ENCODE results near the gene FN3K.

Gene FN3K

DNA sequence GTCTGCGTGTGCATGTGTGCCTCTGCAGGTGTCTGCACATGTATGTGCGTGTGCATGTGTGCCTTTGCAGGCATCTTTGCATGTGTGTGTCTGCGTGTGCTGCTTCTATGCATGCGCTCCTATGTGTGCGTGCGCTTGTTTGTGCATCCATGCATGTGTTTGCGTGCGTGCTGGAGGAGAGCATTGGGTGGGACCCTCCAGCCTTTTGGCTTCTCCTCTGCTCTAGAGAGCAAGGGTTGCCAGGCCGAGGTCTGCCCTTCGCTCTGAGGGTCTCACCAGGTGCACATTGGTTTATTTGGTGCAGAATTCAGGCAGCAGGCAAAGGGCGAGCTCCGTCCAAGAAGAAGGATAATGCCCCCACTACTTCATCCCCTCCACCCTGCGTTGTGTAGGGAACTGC, 35.9 kb upstream of the FN3K start:
- TF ChIP-seq, protein P1, sequence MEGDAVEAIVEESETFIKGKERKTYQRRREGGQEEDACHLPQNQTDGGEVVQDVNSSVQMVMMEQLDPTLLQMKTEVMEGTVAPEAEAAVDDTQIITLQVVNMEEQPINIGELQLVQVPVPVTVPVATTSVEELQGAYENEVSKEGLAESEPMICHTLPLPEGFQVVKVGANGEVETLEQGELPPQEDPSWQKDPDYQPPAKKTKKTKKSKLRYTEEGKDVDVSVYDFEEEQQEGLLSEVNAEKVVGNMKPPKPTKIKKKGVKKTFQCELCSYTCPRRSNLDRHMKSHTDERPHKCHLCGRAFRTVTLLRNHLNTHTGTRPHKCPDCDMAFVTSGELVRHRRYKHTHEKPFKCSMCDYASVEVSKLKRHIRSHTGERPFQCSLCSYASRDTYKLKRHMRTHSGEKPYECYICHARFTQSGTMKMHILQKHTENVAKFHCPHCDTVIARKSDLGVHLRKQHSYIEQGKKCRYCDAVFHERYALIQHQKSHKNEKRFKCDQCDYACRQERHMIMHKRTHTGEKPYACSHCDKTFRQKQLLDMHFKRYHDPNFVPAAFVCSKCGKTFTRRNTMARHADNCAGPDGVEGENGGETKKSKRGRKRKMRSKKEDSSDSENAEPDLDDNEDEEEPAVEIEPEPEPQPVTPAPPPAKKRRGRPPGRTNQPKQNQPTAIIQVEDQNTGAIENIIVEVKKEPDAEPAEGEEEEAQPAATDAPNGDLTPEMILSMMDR (IDR thresholded peaks at IDR 0.05), result no peak
- Mint-ChIP-seq H3K27me3 (ENCODE audit: low read depth, poor library complexity) (peaks cover 58% of the 10 kb centered on the region), H3K9me3 (peaks cover 23% of the 10 kb centered on the region), H3K4me3 (peak overlapping the region; percentile 88), H3K4me1 (peaks cover 32% of the 10 kb centered on the region), H3K36me3 (ENCODE audit: low read depth) (peaks cover 17% of the 10 kb centered on the region), H3K27ac (no peak overlapping the region)
- DNase-seq, result no peak

DNA sequence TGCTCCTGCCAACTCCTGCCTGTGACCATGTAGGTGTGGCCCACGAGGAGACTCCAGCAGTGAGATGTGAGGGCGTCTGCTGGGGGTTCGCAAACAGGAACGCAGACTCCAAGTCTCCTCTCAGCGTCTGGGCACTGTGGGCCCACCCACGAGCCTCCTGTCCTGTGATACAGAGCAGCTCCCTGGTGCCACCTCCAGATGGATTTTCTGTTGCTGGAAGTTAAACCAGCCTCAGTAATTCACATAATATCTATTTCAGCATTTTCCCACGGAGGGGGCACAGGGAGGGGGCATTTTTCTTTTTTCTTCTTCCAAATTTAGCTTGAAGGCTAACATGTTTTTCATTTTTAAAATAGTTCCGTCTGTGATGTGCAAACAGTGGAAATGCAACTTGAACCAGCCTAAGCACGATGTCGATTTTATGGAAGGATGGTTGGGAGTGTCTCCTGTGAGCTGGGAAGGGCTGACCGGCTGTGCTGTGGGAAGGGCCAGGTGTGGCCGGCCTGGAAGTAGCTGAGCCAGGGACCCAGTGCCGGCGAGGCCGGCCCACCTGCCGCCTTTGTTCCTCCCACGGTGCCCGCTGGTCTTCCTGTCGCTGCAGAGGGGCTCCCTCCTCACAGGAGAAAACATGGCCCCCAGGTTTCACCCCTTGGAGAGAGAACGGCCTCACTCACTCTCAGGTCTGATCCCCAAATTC, 33.0 kb upstream of the FN3K start:
- TF ChIP-seq, protein P1 (IDR thresholded peaks at IDR 0.05), result no peak
- H3K27ac Mint-ChIP-seq, result no peak overlapping the region
- peaks cover 35% of the 10 kb centered on the region for H3K27me3 Mint-ChIP-seq (ENCODE audit: low read depth, poor library complexity)
- H3K4me1 Mint-ChIP-seq, result peaks cover 24% of the 10 kb centered on the region
- H3K4me3 Mint-ChIP-seq, result no peak overlapping the region
- no peak for DNase-seq
- no peaks in the 10 kb centered on the region for H3K9me3 Mint-ChIP-seq
- H3K36me3 Mint-ChIP-seq (ENCODE audit: low read depth), result no peaks in the 10 kb centered on the region

DNA sequence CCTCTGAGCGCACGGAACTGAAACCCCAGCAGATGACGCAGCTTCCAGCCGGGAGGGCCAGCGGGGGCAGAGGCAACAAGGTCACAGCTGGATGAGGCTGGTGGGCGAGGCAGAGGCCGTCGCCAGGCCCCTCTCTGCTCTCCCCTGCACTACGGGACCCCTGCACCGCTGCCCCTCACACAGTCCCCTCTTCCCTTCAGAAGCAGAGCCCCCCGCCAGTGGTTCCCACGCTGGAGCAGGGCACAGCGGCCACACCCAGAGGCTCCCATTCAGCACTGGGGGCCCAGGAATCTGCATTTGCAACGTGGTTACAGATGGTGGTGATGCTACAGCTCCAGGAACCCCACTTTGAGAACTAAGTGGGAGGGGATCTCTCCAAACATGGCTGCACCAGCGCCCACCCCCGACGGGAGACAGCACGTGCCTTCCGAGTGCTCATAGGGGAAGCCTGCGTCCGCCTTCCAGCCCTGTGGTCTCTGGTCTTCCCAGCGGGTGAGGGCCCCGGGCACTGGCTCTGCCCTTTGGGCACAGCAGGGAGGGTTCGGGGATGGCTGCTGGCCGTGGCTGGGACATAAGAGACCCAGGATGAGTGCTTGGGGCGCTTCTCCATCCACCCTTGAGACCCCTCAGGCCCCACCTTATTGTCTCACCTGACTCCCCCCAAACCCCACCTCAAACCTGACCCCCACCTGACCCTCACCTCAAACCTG, 32.2 kb upstream of the FN3K start:
- H3K4me1 Mint-ChIP-seq, result peaks cover 28% of the 10 kb centered on the region
- no peak overlapping the region for H3K4me3 Mint-ChIP-seq
- TF ChIP-seq, protein P1 (IDR thresholded peaks at IDR 0.05), result no peak
- no peaks in the 10 kb centered on the region for H3K36me3 Mint-ChIP-seq (ENCODE audit: low read depth)
- no peak overlapping the region for H3K27ac Mint-ChIP-seq
- H3K9me3 Mint-ChIP-seq, result no peaks in the 10 kb centered on the region
- peaks cover 38% of the 10 kb centered on the region for H3K27me3 Mint-ChIP-seq (ENCODE audit: low read depth, poor library complexity)
- no peak for DNase-seq

DNA sequence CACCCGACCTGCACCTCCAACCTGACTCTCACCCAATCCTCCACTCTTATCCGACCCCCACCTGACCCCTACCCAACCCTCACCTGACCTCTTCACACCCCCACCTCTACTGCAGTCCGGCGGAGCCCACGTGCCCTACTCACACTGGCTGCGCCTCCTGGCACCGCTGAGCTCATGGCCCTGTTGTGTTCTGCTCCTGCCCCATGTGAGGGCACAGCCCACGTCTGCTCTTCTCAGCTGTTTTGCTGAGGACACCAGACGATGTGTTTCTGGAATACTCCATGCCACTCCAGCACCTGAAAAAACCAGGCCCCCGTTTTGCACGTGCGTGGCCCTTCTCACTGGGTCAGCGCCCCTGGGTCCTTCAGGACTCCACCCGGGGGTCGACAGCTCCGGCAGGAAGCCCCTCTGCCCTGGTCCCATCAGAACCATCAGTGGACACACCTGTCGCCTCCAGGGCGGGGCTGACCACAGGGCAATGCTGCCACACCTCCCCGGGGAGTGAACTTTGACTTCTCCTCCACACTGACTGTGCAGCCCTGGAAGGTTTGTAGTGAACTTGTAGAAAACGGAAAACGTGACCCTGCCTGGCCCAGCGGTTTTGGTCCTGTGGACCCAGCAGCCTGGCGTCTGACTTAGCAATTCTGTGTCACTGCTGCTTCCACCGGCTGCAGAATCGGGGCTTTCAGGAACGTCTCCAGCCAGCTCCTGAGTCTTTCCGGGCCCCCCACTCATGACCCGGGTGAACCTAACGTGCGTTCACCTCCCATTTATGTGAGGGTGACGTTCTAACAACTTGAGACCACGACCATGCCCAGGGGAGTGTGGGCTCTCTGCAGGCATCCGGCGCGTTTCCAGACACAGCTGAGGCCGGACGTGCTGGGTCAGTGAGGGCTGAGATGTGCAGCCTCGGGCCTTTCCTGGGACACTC, 31.2 kb upstream of the FN3K start:
- TF ChIP-seq, protein P1 (IDR thresholded peaks at IDR 0.05), result no peak
- Mint-ChIP-seq H3K9me3 (no peaks in the 10 kb centered on the region), H3K27ac (no peak overlapping the region), H3K27me3 (ENCODE audit: low read depth, poor library complexity) (peaks cover 36% of the 10 kb centered on the region), H3K36me3 (ENCODE audit: low read depth) (no peaks in the 10 kb centered on the region), H3K4me1 (peaks cover 28% of the 10 kb centered on the region), H3K4me3 (no peak overlapping the region)
- no peak for DNase-seq

DNA sequence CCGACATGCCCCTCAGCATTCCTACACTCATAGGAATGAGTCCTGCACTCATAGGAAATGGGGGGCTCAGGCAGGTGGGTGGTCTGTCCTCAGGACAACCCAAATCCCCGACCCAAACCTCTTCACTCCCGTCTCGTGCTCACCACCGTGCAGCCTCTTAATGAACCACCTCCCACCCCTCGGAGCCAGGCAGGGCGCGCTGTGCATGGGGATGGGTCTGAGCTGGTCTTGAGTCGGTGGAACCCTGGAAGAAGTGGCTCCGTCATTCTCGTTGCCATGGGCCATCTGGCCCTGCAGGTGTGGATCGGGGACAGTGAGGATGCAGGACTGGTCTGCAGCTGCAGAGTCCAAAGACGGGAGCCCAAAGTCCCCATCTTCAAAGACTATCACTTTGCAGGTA, 30.5 kb upstream of the FN3K start:
- DNase-seq, result no peak
- TF ChIP-seq, protein P1 (IDR thresholded peaks at IDR 0.05), result no peak
- H3K4me1 Mint-ChIP-seq, result peaks cover 28% of the 10 kb centered on the region
- no peak overlapping the region for H3K27ac Mint-ChIP-seq
- no peaks in the 10 kb centered on the region for H3K36me3 Mint-ChIP-seq (ENCODE audit: low read depth)
- H3K9me3 Mint-ChIP-seq, result no peaks in the 10 kb centered on the region
- peaks cover 30% of the 10 kb centered on the region for H3K27me3 Mint-ChIP-seq (ENCODE audit: low read depth, poor library complexity)
- H3K4me3 Mint-ChIP-seq, result no peak overlapping the region
